ENCODE measurements around the gene TAS1R3.

- TF ChIP-seq POLR2A (IDR thresholded peaks at IDR 0.05) (no peak), CTCF (IDR thresholded peaks at IDR 0.05) (no peak)
Measured at GRCh38 chr1:1306070-1306660, 24.9 kb upstream of the TAS1R3 start.

All from adrenal gland (tissue), 5 donors.